H9 (cell line): Measurements from ENCODE around the gene GIPC1. TPM values are rescaled to one million over a fixed set of nuclear protein-coding genes. Genes with fewer than 3 reads are reported as not detected.

Experiments
- DNase-seq: peaks from one replicate; pipeline ENCODE4 v3.0.0-alpha.2; 2017
- H2AFZ ChIP-seq: one replicate; pipeline ENCODE4 v1.6.1; 2013; ENCODE audit warnings: mild to moderate bottlenecking, low read length, control low read depth, moderate library complexity
- H2AK5ac ChIP-seq: 2 replicates; pipeline ENCODE4 v1.6.1; 2013; ENCODE audit warnings: low read length, control low read depth, mixed read lengths; ENCODE audit not compliant: insufficient read length
- H2BK120ac ChIP-seq: one replicate; pipeline ENCODE4 v1.6.1; 2013; ENCODE audit warnings: low read depth, mild to moderate bottlenecking, low read length, control low read depth, inconsistent platforms; ENCODE audit not compliant: poor library complexity, severe bottlenecking
- H2BK12ac ChIP-seq: 2 replicates; pipeline ENCODE4 v1.6.1; 2013; ENCODE audit warnings: low read length, control low read depth, mixed read lengths, low read depth; ENCODE audit not compliant: insufficient read length
- H2BK15ac ChIP-seq: 2 replicates; pipeline ENCODE4 v1.6.1; 2013; ENCODE audit warnings: low read depth, low read length, control low read depth
- H2BK20ac ChIP-seq: one replicate; pipeline ENCODE4 v1.6.1; 2013; ENCODE audit warnings: low read depth, mild to moderate bottlenecking, low read length, control low read depth, inconsistent platforms; ENCODE audit not compliant: poor library complexity, severe bottlenecking
- H2BK5ac ChIP-seq: 2 replicates; pipeline ENCODE4 v1.6.1; 2013; ENCODE audit warnings: low read length, control low read depth, mixed read lengths; ENCODE audit not compliant: insufficient read length
- H3K14ac ChIP-seq: 2 replicates; pipeline ENCODE4 v1.6.1; 2013; ENCODE audit warnings: low read length, control low read depth; ENCODE audit not compliant: insufficient read depth
- H3K18ac ChIP-seq: 2 replicates; pipeline ENCODE4 v1.6.1; 2013; ENCODE audit warnings: low read depth, mild to moderate bottlenecking, mixed read lengths, low read length, control low read depth; ENCODE audit not compliant: insufficient read length
- H3K23ac ChIP-seq: 2 replicates; pipeline ENCODE4 v1.6.1; 2013; ENCODE audit warnings: low read length, control low read depth, mixed read lengths, low read depth; ENCODE audit not compliant: insufficient read length
- H3K23me2 ChIP-seq: 2 replicates; pipeline ENCODE4 v1.6.1; 2013; ENCODE audit warnings: low read depth, mild to moderate bottlenecking, mixed read lengths, low read length, control low read depth; ENCODE audit not compliant: insufficient read length, poor library complexity, severe bottlenecking
- H3K27ac ChIP-seq: 2 replicates; pipeline ENCODE4 v1.5.1; 2013; ENCODE audit warnings: low read length, control low read depth, mixed read lengths, low read depth; ENCODE audit not compliant: insufficient read length
- H3K27me3 ChIP-seq: 2 replicates; pipeline ENCODE4 v1.6.1; 2013; ENCODE audit warnings: low read length, control low read depth, inconsistent platforms; ENCODE audit not compliant: insufficient read depth
- H3K4ac ChIP-seq: 2 replicates; pipeline ENCODE4 v1.6.1; 2013; ENCODE audit warnings: low read depth, mild to moderate bottlenecking, control low read depth, inconsistent platforms, low read length, moderate library complexity
- H3K4me1 ChIP-seq: 2 replicates; pipeline ENCODE4 v1.6.1; 2013; ENCODE audit warnings: low read length, control low read depth, inconsistent platforms; ENCODE audit not compliant: insufficient read depth
- H3K4me2 ChIP-seq: 2 replicates; pipeline ENCODE4 v1.6.1; 2013; ENCODE audit warnings: low read length, control low read depth, mixed read lengths; ENCODE audit not compliant: insufficient read length, insufficient read depth
- H3K56ac ChIP-seq: 2 replicates; pipeline ENCODE4 v1.6.1; 2013; ENCODE audit warnings: low read depth, mild to moderate bottlenecking, mixed read lengths, low read length, control low read depth; ENCODE audit not compliant: insufficient read length
- H3K79me1 ChIP-seq: 2 replicates; pipeline ENCODE4 v1.6.1; 2013; ENCODE audit warnings: low read depth, mild to moderate bottlenecking, moderate library complexity, low read length, control low read depth, inconsistent platforms; ENCODE audit not compliant: insufficient read depth, poor library complexity, severe bottlenecking
- H3K79me2 ChIP-seq: 2 replicates; pipeline ENCODE4 v1.6.1; 2013; ENCODE audit warnings: low read length, control low read depth, inconsistent platforms; ENCODE audit not compliant: insufficient read depth
- H3K9ac ChIP-seq: 2 replicates; pipeline ENCODE4 v1.6.1; 2013; ENCODE audit warnings: low read length, control low read depth, mixed read lengths; ENCODE audit not compliant: insufficient read length; ENCODE audit errors: extremely low read depth
- H3K9me3 ChIP-seq: one replicate; pipeline ENCODE4 v1.6.1; 2013; ENCODE audit warnings: low read depth, low read length, inconsistent platforms; ENCODE audit not compliant: control insufficient read depth
- H3T11ph ChIP-seq: one replicate; pipeline ENCODE4 v1.6.1; 2013; ENCODE audit warnings: mild to moderate bottlenecking, low read length, control low read depth, inconsistent platforms
- H4K20me1 ChIP-seq: one replicate; pipeline ENCODE4 v1.6.1; 2013; ENCODE audit not compliant: control insufficient read depth, insufficient read length, insufficient read depth
- H4K5ac ChIP-seq: 2 replicates; pipeline ENCODE4 v1.6.1; 2013; ENCODE audit warnings: low read depth, mild to moderate bottlenecking, mixed read lengths, low read length, control low read depth; ENCODE audit not compliant: insufficient read length
- H4K8ac ChIP-seq: replicated peaks from 2 replicates; pipeline ENCODE4 v1.6.1; 2013; ENCODE audit warnings: low read length, control low read depth, mixed read lengths, low read depth; ENCODE audit not compliant: insufficient read length
- H4K91ac ChIP-seq: 2 replicates; pipeline ENCODE4 v1.6.1; 2013; ENCODE audit warnings: low read depth, mild to moderate bottlenecking, moderate library complexity, mixed read lengths, low read length, control low read depth; ENCODE audit not compliant: insufficient read length
- H3K27ac Mint-ChIP-seq, 3 experiments: 2 replicates in 2 of 3; 3 replicates in 1 of 3; pipeline ENCODE4 v1.8.0; 2020 to 2021; ENCODE audit warnings: mixed read lengths in 3 of 3, mild to moderate bottlenecking in 1 of 3, moderate library complexity in 1 of 3
- H3K27me3 Mint-ChIP-seq: 2 replicates; pipeline ENCODE4 v1.8.0; 2021; ENCODE audit warnings: low read depth, mild to moderate bottlenecking, moderate library complexity, mixed read lengths
- H3K36me3 Mint-ChIP-seq, 3 experiments: 2 replicates in 2 of 3; 3 replicates in 1 of 3; pipeline ENCODE4 v1.8.0; 2020 to 2021; ENCODE audit warnings: low read depth in 3 of 3, mixed read lengths in 3 of 3; ENCODE audit not compliant: insufficient read depth in 1 of 3
- H3K4me1 Mint-ChIP-seq, 2 experiments: 2 replicates each; pipeline ENCODE4 v1.8.0; 2020; ENCODE audit warnings: mixed read lengths in 2 of 2
- H3K4me3 Mint-ChIP-seq, 2 experiments: 2 replicates in 1 of 2; 3 replicates in 1 of 2; pipeline ENCODE4 v1.8.0; 2020 to 2021; ENCODE audit warnings: mild to moderate bottlenecking in 2 of 2, mixed read lengths in 2 of 2, moderate library complexity in 1 of 2
- H3K9me3 Mint-ChIP-seq, 2 experiments: 2 replicates in 1 of 2; 3 replicates in 1 of 2; pipeline ENCODE4 v1.8.0; 2020; ENCODE audit warnings: mild to moderate bottlenecking in 2 of 2, mixed read lengths in 2 of 2, moderate library complexity in 1 of 2
- CTCF ChIP-seq: fragments of 200-600 bp; sonication (generic); conservative IDR thresholded peaks from 3 replicates; pipeline ENCODE4 v1.8.0; 2021; ENCODE audit warnings: antibody characterized with exemption, mild to moderate bottlenecking
- WGBS: extraction: QIAGEN DNeasy Blood & Tissue Kit; methylation state at CpG from one replicate; pipeline ENCODE4 v1.1.7; 2013; ENCODE audit warnings: missing lambda C conversion rate, low lambda C conversion rate, mixed read lengths; ENCODE audit not compliant: insufficient read length; ENCODE audit errors: extremely low coverage; 5-methylcytosine and 5-hydroxymethylcytosine counted together
- total RNA-seq: library from RNA; stranded (reverse); gene quantifications from 2 replicates; pipeline ENCODE4 v1.2.1, GENCODE V29; 2021

The GIPC1 gene
- total RNA-seq, 1 experiment from 2014 or later: 70.6 TPM

GRCh38 chr19:14487370-14488125, 8.4 kb downstream of the GIPC1 start:
- Histone ChIP-seq H3K23ac (no peak overlapping the region), H3K9ac (no peak overlapping the region), H3K4me2 (no peak overlapping the region), H2BK5ac (no peak overlapping the region), H2BK20ac (no peak overlapping the region), H3K4ac (no peak overlapping the region), H4K5ac (no peak overlapping the region), H3K27ac (no peak overlapping the region), H2BK12ac (no peak overlapping the region), H3T11ph (no peak overlapping the region), H2BK15ac (no peak overlapping the region), H3K79me2 (no peaks in the 10 kb centered on the region), H3K79me1 (no peaks in the 10 kb centered on the region), H4K20me1 (no peaks in the 10 kb centered on the region), H3K56ac (no peak overlapping the region), H2AFZ (no peak overlapping the region), H3K23me2 (no peaks in the 10 kb centered on the region), H3K14ac (no peak overlapping the region), H3K9me3 (no peaks in the 10 kb centered on the region), H2BK120ac (no peak overlapping the region), H3K18ac (no peak overlapping the region), H3K27me3 (no peaks in the 10 kb centered on the region), H4K91ac (no peak overlapping the region), H2AK5ac (no peak overlapping the region), H4K8ac (no peak overlapping the region), H3K4me1 (no peaks in the 10 kb centered on the region)
- DNase-seq: no peak
- no CpG with 5 or more reads among the region's 16 CpGs for WGBS
- Mint-ChIP-seq H3K9me3 (no peaks in the 10 kb centered on the region), H3K27ac (no peak overlapping the region; a peak in 1 of 7 replicates), H3K27me3 (no peaks in the 10 kb centered on the region), H3K36me3 (peaks cover 29 to 62% (median 47%) of the 10 kb centered on the region in 3 experiments; a peak in 6 of 7 replicates), H3K4me3 (no peak overlapping the region), H3K4me1 (peaks cover 4 to 7% of the 10 kb centered on the region in 2 experiments)
- no peak for TF ChIP-seq CTCF
